ENCODE measurements around the gene OR4X1.

GRCh38 chr11:48261600-48261999 is 2.1 kb upstream of the OR4X1 start:
- no peak for TF ChIP-seq CTCF (IDR thresholded peaks at IDR 0.05; ENCODE audit: borderline replicate concordance, extremely low read depth, low read length, poor library complexity, severe bottlenecking)
- TF ChIP-seq EZH2 (IDR thresholded peaks at IDR 0.05; ENCODE audit: borderline replicate concordance, low read depth, low read length, severe bottlenecking) = no peak

All from DND-41 (cell line).